Common myeloid progenitor, CD34-positive (primary cell): ENCODE results near the gene NTM.

Experiments
- CTCF ChIA-PET: fragments of 350-600 bp; sonication (Branson Sonifier 250); formaldehyde crosslinking; loops from one replicate; lab custom pipeline; 2021; ENCODE audit warnings: antibody characterized with exemption; lab: Charles Lee
- POLR2A ChIA-PET: fragments of 350-600 bp; sonication (Branson Sonifier 250); formaldehyde crosslinking; loops from one replicate; lab custom pipeline; 2021; ENCODE audit warnings: antibody characterized with exemption; lab: Charles Lee
- DNase-seq, 3 donors: peaks; one replicate each; pipeline versions ENCODE4 v3.0.0 to v3.0.0-alpha.2; 2013
- H3K27ac ChIP-seq, 2 experiments: 1 replicate in 1 of 2; 2 replicates in 1 of 2; pipeline ENCODE4 v1.7.0; 2013; ENCODE audit warnings: inconsistent platforms in 2 of 2, low read length in 2 of 2, mild to moderate bottlenecking in 2 of 2, low read depth in 1 of 2, moderate library complexity in 1 of 2; ENCODE audit not compliant: severe bottlenecking in 2 of 2, insufficient read depth in 1 of 2, poor library complexity in 1 of 2
- H3K27me3 ChIP-seq, 5 experiments: replicated peaks in 2 of 5; 1 replicate in 3 of 5; 2 replicates in 2 of 5; pipeline versions ENCODE4 v1.6.1 to v1.7.0; 2013; ENCODE audit warnings: low read length in 4 of 5, mild to moderate bottlenecking in 2 of 5, moderate library complexity in 2 of 5, inconsistent platforms in 1 of 5; ENCODE audit not compliant: insufficient read depth in 5 of 5, control insufficient read depth in 4 of 5
- H3K36me3 ChIP-seq, 4 experiments: 1 replicate in 2 of 4; 2 replicates in 2 of 4; pipeline versions ENCODE4 v1.6.1 to v1.7.0; 2013; ENCODE audit warnings: low read length in 3 of 4, control low read depth in 1 of 4, mild to moderate bottlenecking in 1 of 4; ENCODE audit not compliant: control insufficient read depth in 4 of 4, insufficient read depth in 4 of 4
- H3K4me1 ChIP-seq, 4 experiments: 1 replicate in 3 of 4; 2 replicates in 1 of 4; pipeline versions ENCODE4 v1.6.1 to v1.7.1; 2013; ENCODE audit warnings: low read length in 3 of 4, mild to moderate bottlenecking in 3 of 4, control low read depth in 1 of 4, inconsistent platforms in 1 of 4, moderate library complexity in 1 of 4; ENCODE audit not compliant: control insufficient read depth in 4 of 4, insufficient read depth in 4 of 4; ENCODE audit errors: control extremely low read depth in 1 of 4
- H3K4me3 ChIP-seq, 7 experiments: 1 replicate in 4 of 7; 2 replicates in 3 of 7; pipeline versions ENCODE4 v1.5.1 to v1.7.0; 2013; ENCODE audit warnings: mild to moderate bottlenecking in 7 of 7, low read length in 6 of 7, moderate library complexity in 6 of 7, inconsistent platforms in 2 of 7, low read depth in 2 of 7, control low read depth in 1 of 7; ENCODE audit not compliant: insufficient read depth in 4 of 7, control insufficient read depth in 1 of 7; ENCODE audit errors: extremely low read depth in 1 of 7
- H3K9me3 ChIP-seq, 5 experiments: 1 replicate in 4 of 5; 2 replicates in 1 of 5; pipeline versions ENCODE4 v1.6.1 to v1.7.1; 2013; ENCODE audit warnings: low read length in 4 of 5, mild to moderate bottlenecking in 2 of 5, inconsistent platforms in 1 of 5, low read depth in 1 of 5, moderate library complexity in 1 of 5; ENCODE audit not compliant: control insufficient read depth in 4 of 5, insufficient read depth in 2 of 5; ENCODE audit errors: control extremely low read depth in 1 of 5
- WGBS: methylation state at CpG from one replicate; pipeline ENCODE4 v1.1.5; 2013; ENCODE audit not compliant: insufficient coverage; 5-methylcytosine and 5-hydroxymethylcytosine counted together

NTM gene

GRCh38 chr11:131449036-131450019 lies 78.9 kb downstream of the NTM start:
- Histone ChIP-seq H3K4me3 (no peak overlapping the region), H3K27me3 (peaks cover 0 to 2% (median 0%) of the 10 kb centered on the region in 5 experiments), H3K27ac (no peak overlapping the region), H3K4me1 (no peaks in the 10 kb centered on the region), H3K36me3 (no peaks in the 10 kb centered on the region), H3K9me3 (no peaks in the 10 kb centered on the region)
- 96% methylated on average over 16 of the region's 17 CpGs for WGBS
- no peak for DNase-seq
- ChIA-PET CTCF (no interaction called here), POLR2A (no interaction called here)

DNA sequence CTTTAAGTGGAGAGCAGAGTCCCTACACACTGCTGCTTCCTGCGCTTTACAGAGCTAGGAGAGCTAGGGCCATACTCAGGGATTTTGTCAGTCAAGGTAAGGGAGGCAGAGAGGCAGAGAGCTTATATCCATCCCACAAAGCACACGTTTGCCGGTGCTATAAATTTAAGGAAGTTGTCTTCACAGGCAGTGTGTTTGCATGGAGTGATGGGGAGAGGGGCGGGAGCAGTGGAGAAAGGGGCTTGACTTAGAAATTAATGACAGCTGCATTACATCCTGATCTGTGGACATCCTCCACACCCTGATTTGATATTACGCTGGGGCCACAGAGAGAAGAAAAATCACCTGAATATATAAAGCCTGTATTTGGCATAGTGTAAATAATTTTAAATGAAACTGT lies 84.1 kb downstream of the NTM start:
- Histone ChIP-seq H3K36me3 (no peaks in the 10 kb centered on the region), H3K27ac (no peak overlapping the region), H3K9me3 (no peaks in the 10 kb centered on the region), H3K4me3 (no peak overlapping the region), H3K4me1 (no peaks in the 10 kb centered on the region), H3K27me3 (peaks cover 0 to 10% (median 4%) of the 10 kb centered on the region in 5 experiments)
- POLR2A ChIA-PET, result no interaction called here
- 35% methylated on average over 3 of the region's 5 CpGs for WGBS
- no peak for DNase-seq
- CTCF ChIA-PET, result no interaction called here

DNA sequence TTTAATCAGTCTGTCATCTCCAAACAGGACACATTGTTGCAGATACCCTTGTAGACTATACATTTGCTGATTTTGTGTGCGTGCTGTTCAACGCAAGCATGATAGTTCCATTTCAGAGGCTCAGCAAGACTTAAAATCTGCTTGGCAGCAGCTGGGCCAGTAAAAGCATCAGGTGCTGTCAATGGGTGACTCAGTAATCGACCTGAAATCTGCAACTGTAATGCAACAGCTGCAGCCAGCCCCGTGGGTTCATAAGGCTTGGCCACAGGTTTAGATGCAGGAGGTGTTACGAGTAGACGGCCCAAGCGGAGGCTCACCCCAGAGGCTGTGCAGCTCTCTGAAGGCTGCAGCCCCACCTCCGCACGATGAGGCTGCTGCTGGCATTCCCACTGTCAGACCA lies 84.6 kb downstream of the NTM start:
- POLR2A ChIA-PET, result no interaction called here
- Histone ChIP-seq H3K9me3 (no peaks in the 10 kb centered on the region), H3K27me3 (peaks cover 0 to 10% (median 4%) of the 10 kb centered on the region in 5 experiments), H3K4me1 (no peaks in the 10 kb centered on the region), H3K4me3 (no peak overlapping the region), H3K36me3 (no peaks in the 10 kb centered on the region), H3K27ac (no peak overlapping the region)
- WGBS, result 91% methylated on average over 9 of the region's 9 CpGs
- CTCF ChIA-PET, result no interaction called here
- no peak for DNase-seq

DNA sequence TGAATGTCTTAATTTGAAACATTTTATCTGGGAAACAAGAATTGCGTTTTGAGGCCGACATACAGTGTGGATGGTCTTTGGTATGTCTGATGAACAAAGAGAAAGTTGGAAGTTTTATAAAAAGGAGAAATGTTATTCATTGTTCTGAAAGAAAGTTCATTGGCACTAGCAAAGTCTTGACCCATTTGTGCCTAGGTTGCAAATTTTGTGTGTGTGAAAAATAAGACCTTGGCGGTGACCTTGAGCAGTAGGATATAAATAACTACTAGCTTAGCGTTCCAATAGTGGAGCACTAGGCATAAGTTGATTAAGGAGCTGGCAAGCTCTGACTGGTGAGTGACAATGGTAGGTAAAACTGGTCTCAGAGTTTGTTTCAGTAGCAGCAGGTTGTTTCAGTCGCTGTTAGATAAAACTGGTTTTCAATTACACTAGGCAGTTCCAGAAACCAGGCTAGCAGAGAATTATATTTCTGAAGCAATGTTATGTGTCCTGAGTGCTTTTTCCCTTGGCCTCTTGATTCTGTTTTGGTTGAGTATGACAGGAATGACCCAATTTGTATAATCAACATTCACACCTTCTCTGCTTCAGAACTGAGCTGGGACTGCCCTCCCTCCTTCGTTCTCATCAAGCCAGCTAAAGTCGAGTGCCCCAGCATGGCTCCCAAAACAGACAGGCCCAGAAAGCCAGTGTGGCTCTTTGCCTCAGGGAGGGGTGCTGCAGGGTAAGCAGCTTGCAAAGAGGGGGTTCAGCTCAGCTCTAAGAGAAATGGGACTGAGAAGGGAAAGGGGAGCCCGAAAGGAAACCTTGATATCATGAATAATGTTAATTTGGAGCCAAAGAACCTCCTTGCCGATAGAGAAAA lies 85.7 kb downstream of the NTM start:
- WGBS, result 94% methylated on average over 9 of the region's 9 CpGs
- Histone ChIP-seq H3K27ac (no peak overlapping the region), H3K27me3 (peaks cover 0 to 12% (median 4%) of the 10 kb centered on the region in 5 experiments), H3K9me3 (no peaks in the 10 kb centered on the region), H3K4me3 (no peak overlapping the region), H3K36me3 (no peaks in the 10 kb centered on the region), H3K4me1 (no peaks in the 10 kb centered on the region)
- POLR2A ChIA-PET, result no interaction called here
- no peak for DNase-seq
- CTCF ChIA-PET, result no interaction called here

DNA sequence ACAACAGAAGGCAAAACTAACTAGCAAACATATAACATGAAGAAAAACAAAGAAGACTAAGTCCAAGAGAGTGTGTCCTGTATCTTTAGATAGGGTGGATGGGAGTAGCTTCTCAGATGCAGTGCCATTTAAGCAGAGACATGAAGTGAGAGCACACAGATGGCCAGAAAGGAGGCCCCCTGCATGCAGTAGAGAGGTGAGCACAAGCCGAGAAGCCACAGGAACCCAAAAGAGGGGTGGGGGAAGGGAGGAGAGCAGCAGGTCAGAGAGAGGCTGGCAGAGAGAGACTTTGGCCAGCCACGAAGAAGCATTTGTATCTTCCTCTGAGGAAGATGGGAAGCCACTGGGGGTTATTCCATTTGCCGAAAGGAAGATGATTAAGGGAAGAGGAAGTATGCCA lies 86.7 kb downstream of the NTM start:
- Histone ChIP-seq H3K4me1 (no peaks in the 10 kb centered on the region), H3K27me3 (peaks cover 0 to 11% (median 4%) of the 10 kb centered on the region in 5 experiments), H3K4me3 (no peak overlapping the region), H3K27ac (no peak overlapping the region), H3K9me3 (no peaks in the 10 kb centered on the region), H3K36me3 (no peaks in the 10 kb centered on the region)
- CTCF ChIA-PET, result no interaction called here
- WGBS, result 50% methylated on average over 3 of the region's 3 CpGs
- DNase-seq, result no peak
- POLR2A ChIA-PET, result no interaction called here

DNA sequence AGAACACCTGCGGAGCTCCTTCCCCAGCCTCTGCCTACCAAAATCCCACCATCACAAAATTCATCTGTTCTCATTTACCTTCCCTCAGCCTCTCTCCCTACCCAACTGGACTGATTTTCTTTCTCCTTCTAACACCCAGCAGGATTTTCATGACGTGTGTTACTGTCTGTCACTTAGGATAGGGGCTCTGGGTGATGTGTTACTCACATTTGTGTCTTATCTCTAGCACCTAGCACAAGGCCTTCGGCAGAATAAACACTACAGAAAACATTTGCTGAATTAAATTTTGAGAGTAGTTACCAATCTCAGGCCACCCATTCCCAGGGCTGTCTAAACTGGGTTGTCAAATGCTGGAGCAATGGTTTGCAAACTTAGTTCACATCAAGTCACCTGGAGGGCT lies 88.0 kb downstream of the NTM start:
- ChIA-PET CTCF (no interaction called here), POLR2A (no interaction called here)
- H3K4me3 ChIP-seq, result no peak overlapping the region
- WGBS, result 83% methylated on average over 1 of the region's 3 CpGs
- H3K36me3 ChIP-seq, result no peaks in the 10 kb centered on the region
- H3K9me3 ChIP-seq, result no peaks in the 10 kb centered on the region
- H3K27me3 ChIP-seq, result peaks cover 0 to 23% (median 13%) of the 10 kb centered on the region in 5 experiments
- H3K27ac ChIP-seq, result no peak overlapping the region
- H3K4me1 ChIP-seq, result no peaks in the 10 kb centered on the region
- no peak for DNase-seq

- peaks cover 3 to 48% (median 28%) of the 10 kb centered on the region in 5 experiments for H3K27me3 ChIP-seq
- H3K36me3 ChIP-seq, result no peaks in the 10 kb centered on the region
- DNase-seq, result no peak
- no peak overlapping the region for H3K27ac ChIP-seq
- no peak overlapping the region for H3K4me3 ChIP-seq
- CTCF ChIA-PET, result no interaction called here
- H3K4me1 ChIP-seq, result no peaks in the 10 kb centered on the region
- POLR2A ChIA-PET, result no interaction called here
- H3K9me3 ChIP-seq, result no peaks in the 10 kb centered on the region
- 80% methylated on average over 2 of the region's 2 CpGs for WGBS
Observed at GRCh38 chr11:131460931-131461330, 90.5 kb downstream of the NTM start.
